Neural cell (in vitro differentiated cells): ENCODE data around the gene STARD5.

Experiments used
- EP300 ChIP-seq: fragments of 450-650 bp; conservative IDR thresholded peaks from 2 replicates; pipeline ENCODE4 v1.6.1; 2014; ENCODE audit warnings: antibody characterized with exemption, mild to moderate bottlenecking, moderate library complexity; ENCODE audit not compliant: poor library complexity, severe bottlenecking
- EZH2 ChIP-seq: fragments of 200-600, 300-800 bp; shearing (Covaris generic), sonication (generic); IDR thresholded peaks from 2 replicates; pipeline ENCODE4 v1.6.1; 2014; ENCODE audit warnings: antibody characterized with exemption, low read length, borderline replicate concordance, mild to moderate bottlenecking; ENCODE audit not compliant: insufficient read depth, poor library complexity, severe bottlenecking
- MXI1 ChIP-seq: fragments of 450-650 bp; conservative IDR thresholded peaks from 2 replicates; pipeline ENCODE4 v1.6.1; 2014; ENCODE audit warnings: antibody characterized with exemption, mild to moderate bottlenecking; ENCODE audit not compliant: poor library complexity, severe bottlenecking
- POLR2AphosphoS5 ChIP-seq: IDR thresholded peaks from 2 replicates; pipeline ENCODE4 v1.6.1; 2012
- RAD21 ChIP-seq: fragments of 450-650 bp; conservative IDR thresholded peaks from 2 replicates; pipeline ENCODE4 v1.6.1; 2014; ENCODE audit warnings: antibody characterized with exemption, mild to moderate bottlenecking, moderate library complexity
- TAF1 ChIP-seq: IDR thresholded peaks from 2 replicates; pipeline ENCODE4 v1.6.1; 2012; ENCODE audit warnings: low read depth
- TF ChIP-seq, protein P1 (sequence below): fragments of 450-650 bp; IDR thresholded peaks from 2 replicates; pipeline ENCODE4 v1.5.1; 2014; ENCODE audit warnings: antibody characterized with exemption, mild to moderate bottlenecking, moderate library complexity; ENCODE audit not compliant: poor library complexity, severe bottlenecking

DNA sequence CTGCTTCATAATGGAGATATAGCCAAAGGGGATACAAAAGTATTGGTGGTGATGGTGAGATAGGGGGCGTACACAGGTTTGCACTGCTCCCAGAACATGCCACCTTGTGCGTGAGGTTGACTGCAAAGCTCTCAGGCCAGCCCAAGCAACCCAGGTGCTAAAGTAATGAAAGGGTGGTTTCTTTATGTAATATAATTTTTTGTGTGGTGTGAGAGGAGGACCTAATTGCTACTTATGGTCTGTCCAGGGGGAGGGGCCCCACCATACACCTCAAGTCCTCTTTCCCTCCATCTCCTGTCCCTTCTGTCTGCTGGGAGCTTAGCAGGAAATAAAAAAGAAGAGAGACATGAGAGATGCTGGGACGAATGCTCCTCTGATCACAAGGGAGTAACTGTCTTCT is 53.8 kb downstream of the STARD5 start:
- TF ChIP-seq, protein P1, sequence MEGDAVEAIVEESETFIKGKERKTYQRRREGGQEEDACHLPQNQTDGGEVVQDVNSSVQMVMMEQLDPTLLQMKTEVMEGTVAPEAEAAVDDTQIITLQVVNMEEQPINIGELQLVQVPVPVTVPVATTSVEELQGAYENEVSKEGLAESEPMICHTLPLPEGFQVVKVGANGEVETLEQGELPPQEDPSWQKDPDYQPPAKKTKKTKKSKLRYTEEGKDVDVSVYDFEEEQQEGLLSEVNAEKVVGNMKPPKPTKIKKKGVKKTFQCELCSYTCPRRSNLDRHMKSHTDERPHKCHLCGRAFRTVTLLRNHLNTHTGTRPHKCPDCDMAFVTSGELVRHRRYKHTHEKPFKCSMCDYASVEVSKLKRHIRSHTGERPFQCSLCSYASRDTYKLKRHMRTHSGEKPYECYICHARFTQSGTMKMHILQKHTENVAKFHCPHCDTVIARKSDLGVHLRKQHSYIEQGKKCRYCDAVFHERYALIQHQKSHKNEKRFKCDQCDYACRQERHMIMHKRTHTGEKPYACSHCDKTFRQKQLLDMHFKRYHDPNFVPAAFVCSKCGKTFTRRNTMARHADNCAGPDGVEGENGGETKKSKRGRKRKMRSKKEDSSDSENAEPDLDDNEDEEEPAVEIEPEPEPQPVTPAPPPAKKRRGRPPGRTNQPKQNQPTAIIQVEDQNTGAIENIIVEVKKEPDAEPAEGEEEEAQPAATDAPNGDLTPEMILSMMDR: no peak
- TF ChIP-seq TAF1 (no peak), EZH2 (no peak), EP300 (no peak), POLR2AphosphoS5 (no peak), RAD21 (no peak), MXI1 (no peak)
